Activated CD4-positive, alpha-beta T cell treated with anti-CD3 and anti-CD28 coated beads, Interleukin-2, amount 10 ng/mL, durations not matched to agents 24 days and 14 days (primary cell): ENCODE data around the gene MROH2A. TPM values are rescaled to one million over a fixed set of nuclear protein-coding genes. Genes with fewer than 3 reads are reported as not detected.

ENCODE experiments used
- DNase-seq: peaks from one replicate; pipeline ENCODE4 v3.0.0; 2022
- H3K27ac Mint-ChIP-seq: one replicate; pipeline ENCODE4 v1.8.0; 2022; ENCODE audit warnings: mild to moderate bottlenecking, mixed read lengths
- H3K27me3 Mint-ChIP-seq: one replicate; pipeline ENCODE4 v1.8.0; 2022; ENCODE audit warnings: mixed read lengths
- H3K36me3 Mint-ChIP-seq: one replicate; pipeline ENCODE4 v1.8.0; 2022; ENCODE audit warnings: low read depth, mild to moderate bottlenecking, mixed read lengths
- H3K4me1 Mint-ChIP-seq: one replicate; pipeline ENCODE4 v1.8.0; 2021; ENCODE audit warnings: mixed read lengths
- H3K4me3 Mint-ChIP-seq: one replicate; pipeline ENCODE4 v1.8.0; 2022; ENCODE audit warnings: mild to moderate bottlenecking, moderate library complexity, mixed read lengths
- H3K9me3 Mint-ChIP-seq: one replicate; pipeline ENCODE4 v1.8.0; 2021; ENCODE audit warnings: mixed read lengths
- intact Hi-C: fragments of 100-400 bp; cut with micrococcal nuclease; formaldehyde crosslinking; loops from one replicate; pipeline ENCODE4 v1.15.1; 2023
- total RNA-seq: library from RNA; stranded (reverse); gene quantifications from 2 replicates; pipeline ENCODE4 v1.2.3, GENCODE V29; 2022

Gene MROH2A
- total RNA-seq, 1 donor from 2014 or later: not detected

- intact Hi-C loops: no loop called here
- H3K36me3 Mint-ChIP-seq: no peaks in the 10 kb centered on the region
Observed at GRCh38 chr2:233824373-233824772, 46.2 kb downstream of the MROH2A start.

GRCh38 chr2:233828546-233829192, 50.5 kb downstream of the MROH2A start:
- no peaks in the 10 kb centered on the region for H3K4me1 Mint-ChIP-seq
- peaks cover 11% of the 10 kb centered on the region for H3K27me3 Mint-ChIP-seq
- H3K9me3 Mint-ChIP-seq: no peaks in the 10 kb centered on the region
- H3K4me3 Mint-ChIP-seq: no peak overlapping the region
- H3K36me3 Mint-ChIP-seq: peaks cover under 1% of the 10 kb centered on the region
- DNase-seq: no peak
- intact Hi-C loops: no loop called here
- H3K27ac Mint-ChIP-seq: no peak overlapping the region

More at GRCh38 chr2:233824373-233824772, 46.2 kb downstream of the MROH2A start:
- no peak for DNase-seq
- Mint-ChIP-seq H3K4me3 (no peak overlapping the region), H3K27ac (no peak overlapping the region), H3K27me3 (peaks cover 11% of the 10 kb centered on the region), H3K9me3 (no peaks in the 10 kb centered on the region), H3K4me1 (no peaks in the 10 kb centered on the region)

GRCh38 chr2:233829193-233830110, 51.3 kb downstream of the MROH2A start:
- no peak for DNase-seq
- Mint-ChIP-seq H3K4me1 (no peaks in the 10 kb centered on the region), H3K9me3 (no peaks in the 10 kb centered on the region), H3K27me3 (peaks cover 11% of the 10 kb centered on the region), H3K27ac (no peak overlapping the region), H3K4me3 (no peak overlapping the region), H3K36me3 (peaks cover 7% of the 10 kb centered on the region)
- intact Hi-C loops: no loop called here

- DNase-seq: no peak
- no peak overlapping the region for H3K4me3 Mint-ChIP-seq
- H3K4me1 Mint-ChIP-seq: peaks cover 4% of the 10 kb centered on the region
- peaks cover 7% of the 10 kb centered on the region for H3K27me3 Mint-ChIP-seq
- intact Hi-C loops: no loop called here
- H3K9me3 Mint-ChIP-seq: no peaks in the 10 kb centered on the region
- no peak overlapping the region for H3K27ac Mint-ChIP-seq
- peaks cover 13% of the 10 kb centered on the region for H3K36me3 Mint-ChIP-seq
Observed at GRCh38 chr2:233830111-233830802, 52.1 kb downstream of the MROH2A start.

GRCh38 chr2:233831011-233831721, 53.0 kb downstream of the MROH2A start:
- intact Hi-C loops: no loop called here
- DNase-seq: no peak
- Mint-ChIP-seq H3K27ac (no peak overlapping the region), H3K4me1 (peaks cover 4% of the 10 kb centered on the region), H3K9me3 (no peaks in the 10 kb centered on the region), H3K4me3 (no peak overlapping the region), H3K27me3 (peaks cover 2% of the 10 kb centered on the region), H3K36me3 (peaks cover 18% of the 10 kb centered on the region)

GRCh38 chr2:233831861-233832260, 53.7 kb downstream of the MROH2A start:
- Mint-ChIP-seq H3K27ac (no peak overlapping the region), H3K36me3 (peaks cover 24% of the 10 kb centered on the region), H3K4me1 (peaks cover 4% of the 10 kb centered on the region), H3K27me3 (no peaks in the 10 kb centered on the region), H3K4me3 (no peak overlapping the region), H3K9me3 (no peaks in the 10 kb centered on the region)
- DNase-seq: no peak
- intact Hi-C loops: no loop called here

- Mint-ChIP-seq H3K27me3 (no peaks in the 10 kb centered on the region), H3K27ac (no peak overlapping the region), H3K4me3 (no peak overlapping the region), H3K4me1 (peaks cover 4% of the 10 kb centered on the region), H3K36me3 (peaks cover 28% of the 10 kb centered on the region), H3K9me3 (no peaks in the 10 kb centered on the region)
- DNase-seq: no peak
- intact Hi-C loops: no loop called here
Observed at GRCh38 chr2:233832414-233832813, 54.3 kb downstream of the MROH2A start.

GRCh38 chr2:233832869-233833311, 54.8 kb downstream of the MROH2A start:
- H3K36me3 Mint-ChIP-seq: peaks cover 32% of the 10 kb centered on the region
- intact Hi-C loops: no loop called here
- H3K27me3 Mint-ChIP-seq: no peaks in the 10 kb centered on the region
- H3K27ac Mint-ChIP-seq: no peak overlapping the region
- no peaks in the 10 kb centered on the region for H3K9me3 Mint-ChIP-seq
- H3K4me1 Mint-ChIP-seq: peaks cover 5% of the 10 kb centered on the region
- H3K4me3 Mint-ChIP-seq: no peak overlapping the region
- DNase-seq: no peak

GRCh38 chr2:233833345-233833744, 55.2 kb downstream of the MROH2A start:
- DNase-seq: no peak
- Mint-ChIP-seq H3K27ac (no peak overlapping the region), H3K4me1 (peaks cover 10% of the 10 kb centered on the region), H3K36me3 (peaks cover 36% of the 10 kb centered on the region), H3K4me3 (no peak overlapping the region), H3K9me3 (no peaks in the 10 kb centered on the region), H3K27me3 (no peaks in the 10 kb centered on the region)
- intact Hi-C loops: no loop called here

GRCh38 chr2:233835230-233836186, 57.4 kb downstream of the MROH2A start:
- Mint-ChIP-seq H3K36me3 (peaks cover 56% of the 10 kb centered on the region), H3K27ac (no peak overlapping the region), H3K4me1 (peaks cover 26% of the 10 kb centered on the region), H3K27me3 (no peaks in the 10 kb centered on the region), H3K4me3 (no peak overlapping the region), H3K9me3 (no peaks in the 10 kb centered on the region)
- no peak for DNase-seq
- intact Hi-C loops: no loop called here

GRCh38 chr2:233836359-233836758, 58.2 kb downstream of the MROH2A start:
- intact Hi-C loops: no loop called here
- Mint-ChIP-seq H3K9me3 (no peaks in the 10 kb centered on the region), H3K27me3 (no peaks in the 10 kb centered on the region), H3K36me3 (peaks cover 63% of the 10 kb centered on the region), H3K27ac (no peak overlapping the region), H3K4me3 (no peak overlapping the region), H3K4me1 (peaks cover 33% of the 10 kb centered on the region)
- DNase-seq: no peak

GRCh38 chr2:233837694-233838229, 59.6 kb downstream of the MROH2A start:
- Mint-ChIP-seq H3K4me1 (peaks cover 40% of the 10 kb centered on the region), H3K36me3 (peaks cover 75% of the 10 kb centered on the region), H3K9me3 (no peaks in the 10 kb centered on the region), H3K27me3 (no peaks in the 10 kb centered on the region), H3K4me3 (peak overlapping the region; percentile 10), H3K27ac (peak overlapping the region; percentile 80)
- intact Hi-C loops: no loop called here
- no peak for DNase-seq
